ENCODE data around the gene GMCL1.

GMCL1 gene

GRCh38 chr2:69831354-69831905 is 2.0 kb downstream of the GMCL1 start:
- Histone ChIP-seq H3K36me3 (ENCODE audit: insufficient read depth, low read length) (no peaks in the 10 kb centered on the region; the same call in 1 of the 2 replicates), H3K9ac (ENCODE audit: insufficient read length) (no peak overlapping the region), H3K4me3 (peak overlapping the region; percentile 88; the same call in 1 of the 2 replicates), H3K27ac (no peak overlapping the region), H3K9me3 (ENCODE audit: low read depth, low read length) (no peaks in the 10 kb centered on the region)
- DNase-seq (ENCODE audit: low read depth, low spot score) = no peak
- TF ChIP-seq POLR2AphosphoS5 (IDR thresholded peaks at IDR 0.05; ENCODE audit: borderline replicate concordance, low read depth, low read length) = no peak
- no peak for TF ChIP-seq EZH2 (IDR thresholded peaks at IDR 0.05)
- no peak for TF ChIP-seq FOXP2 (optimal IDR thresholded peaks at IDR 0.05; ENCODE audit: control extremely low read depth, extremely low read length, insufficient read depth)

- Histone ChIP-seq H3K9me3 (ENCODE audit: low read depth, low read length) (no peaks in the 10 kb centered on the region), H3K27ac (no peak overlapping the region), H3K9ac (ENCODE audit: insufficient read length) (no peak overlapping the region), H3K36me3 (ENCODE audit: insufficient read depth, low read length) (peaks cover 5% of the 10 kb centered on the region; the same call in 1 of the 2 replicates), H3K4me3 (no peak overlapping the region)
- TF ChIP-seq POLR2AphosphoS5 (IDR thresholded peaks at IDR 0.05; ENCODE audit: borderline replicate concordance, low read depth, low read length) = no peak
- TF ChIP-seq FOXP2 (optimal IDR thresholded peaks at IDR 0.05; ENCODE audit: control extremely low read depth, extremely low read length, insufficient read depth) = no peak
- TF ChIP-seq EZH2 (IDR thresholded peaks at IDR 0.05) = no peak
- DNase-seq (ENCODE audit: low read depth, low spot score) = no peak
Observed at GRCh38 chr2:69833752-69834151, 4.3 kb downstream of the GMCL1 start.

GRCh38 chr2:69835666-69836065 is 6.2 kb downstream of the GMCL1 start:
- TF ChIP-seq FOXP2 (optimal IDR thresholded peaks at IDR 0.05; ENCODE audit: control extremely low read depth, extremely low read length, insufficient read depth) (no peak), EZH2 (IDR thresholded peaks at IDR 0.05) (no peak), POLR2AphosphoS5 (IDR thresholded peaks at IDR 0.05; ENCODE audit: borderline replicate concordance, low read depth, low read length) (no peak)
- Histone ChIP-seq H3K9ac (ENCODE audit: insufficient read length) (no peak overlapping the region), H3K27ac (no peak overlapping the region), H3K9me3 (ENCODE audit: low read depth, low read length) (no peaks in the 10 kb centered on the region), H3K4me3 (no peak overlapping the region), H3K36me3 (ENCODE audit: insufficient read depth, low read length) (peaks cover 13% of the 10 kb centered on the region; the same call in 1 of the 2 replicates)
- DNase-seq (ENCODE audit: low read depth, low spot score) = no peak

- H3K36me3 ChIP-seq (ENCODE audit: insufficient read depth, low read length) = peaks cover 14% of the 10 kb centered on the region; the same call in 1 of the 2 replicates
- H3K9me3 ChIP-seq (ENCODE audit: low read depth, low read length) = no peaks in the 10 kb centered on the region
- TF ChIP-seq FOXP2 (optimal IDR thresholded peaks at IDR 0.05; ENCODE audit: control extremely low read depth, extremely low read length, insufficient read depth) (no peak), EZH2 (IDR thresholded peaks at IDR 0.05) (no peak), POLR2AphosphoS5 (IDR thresholded peaks at IDR 0.05; ENCODE audit: borderline replicate concordance, low read depth, low read length) (no peak)
- no peak overlapping the region for H3K9ac ChIP-seq (ENCODE audit: insufficient read length)
- DNase-seq (ENCODE audit: low read depth, low spot score) = no peak
- no peak overlapping the region for H3K4me3 ChIP-seq
- no peak overlapping the region for H3K27ac ChIP-seq
Observed at GRCh38 chr2:69836316-69836715, 6.9 kb downstream of the GMCL1 start.

GRCh38 chr2:69837533-69837932 is 8.1 kb downstream of the GMCL1 start:
- no peak for DNase-seq (ENCODE audit: low read depth, low spot score)
- no peak overlapping the region for H3K9ac ChIP-seq (ENCODE audit: insufficient read length)
- no peak overlapping the region for H3K4me3 ChIP-seq
- no peaks in the 10 kb centered on the region for H3K9me3 ChIP-seq (ENCODE audit: low read depth, low read length)
- TF ChIP-seq EZH2 (IDR thresholded peaks at IDR 0.05) (no peak), FOXP2 (optimal IDR thresholded peaks at IDR 0.05; ENCODE audit: control extremely low read depth, extremely low read length, insufficient read depth) (no peak), POLR2AphosphoS5 (IDR thresholded peaks at IDR 0.05; ENCODE audit: borderline replicate concordance, low read depth, low read length) (no peak)
- H3K36me3 ChIP-seq (ENCODE audit: insufficient read depth, low read length) = peaks cover 18% of the 10 kb centered on the region
- H3K27ac ChIP-seq = no peak overlapping the region

- peaks cover 35% of the 10 kb centered on the region for H3K36me3 ChIP-seq (ENCODE audit: insufficient read depth, low read length)
- no peak overlapping the region for H3K4me3 ChIP-seq
- H3K9me3 ChIP-seq (ENCODE audit: low read depth, low read length) = no peaks in the 10 kb centered on the region
- DNase-seq (ENCODE audit: low read depth, low spot score) = no peak
- H3K27ac ChIP-seq = no peak overlapping the region
- TF ChIP-seq POLR2AphosphoS5 (IDR thresholded peaks at IDR 0.05; ENCODE audit: borderline replicate concordance, low read depth, low read length) (no peak), EZH2 (IDR thresholded peaks at IDR 0.05) (no peak), FOXP2 (optimal IDR thresholded peaks at IDR 0.05; ENCODE audit: control extremely low read depth, extremely low read length, insufficient read depth) (no peak)
- no peak overlapping the region for H3K9ac ChIP-seq (ENCODE audit: insufficient read length)
Observed at GRCh38 chr2:69843993-69844392, 14.5 kb downstream of the GMCL1 start.

- no peak for TF ChIP-seq POLR2AphosphoS5 (IDR thresholded peaks at IDR 0.05; ENCODE audit: borderline replicate concordance, low read depth, low read length)
- no peak for TF ChIP-seq FOXP2 (optimal IDR thresholded peaks at IDR 0.05; ENCODE audit: control extremely low read depth, extremely low read length, insufficient read depth)
- TF ChIP-seq EZH2 (IDR thresholded peaks at IDR 0.05) = no peak
- DNase-seq (ENCODE audit: low read depth, low spot score) = no peak
- H3K27ac ChIP-seq = no peak overlapping the region
- H3K9ac ChIP-seq (ENCODE audit: insufficient read length) = no peak overlapping the region
- no peaks in the 10 kb centered on the region for H3K9me3 ChIP-seq (ENCODE audit: low read depth, low read length)
- H3K4me3 ChIP-seq = no peak overlapping the region
- peaks cover 37% of the 10 kb centered on the region for H3K36me3 ChIP-seq (ENCODE audit: insufficient read depth, low read length)
Observed at GRCh38 chr2:69844560-69844959, 15.1 kb downstream of the GMCL1 start.

- Histone ChIP-seq H3K9ac (ENCODE audit: insufficient read length) (no peak overlapping the region), H3K4me3 (no peak overlapping the region), H3K27ac (no peak overlapping the region), H3K9me3 (ENCODE audit: low read depth, low read length) (no peaks in the 10 kb centered on the region), H3K36me3 (ENCODE audit: insufficient read depth, low read length) (peaks cover 45% of the 10 kb centered on the region)
- no peak for DNase-seq (ENCODE audit: low read depth, low spot score)
- TF ChIP-seq POLR2AphosphoS5 (IDR thresholded peaks at IDR 0.05; ENCODE audit: borderline replicate concordance, low read depth, low read length) = no peak
- no peak for TF ChIP-seq FOXP2 (optimal IDR thresholded peaks at IDR 0.05; ENCODE audit: control extremely low read depth, extremely low read length, insufficient read depth)
- no peak for TF ChIP-seq EZH2 (IDR thresholded peaks at IDR 0.05)
Observed at GRCh38 chr2:69846182-69847067, 17.0 kb downstream of the GMCL1 start.
